ENCODE data around the gene EBF3.

- TF ChIP-seq ZNF274 (IDR thresholded peaks at IDR 0.05; ENCODE audit: low read depth, low read length) (no peak), YY1 (IDR thresholded peaks at IDR 0.05; ENCODE audit: insufficient read depth, insufficient read length) (no peak)
Measured at GRCh38 chr10:129935102-129935866, 28.8 kb downstream of the EBF3 start.
